Stimulated activated naive B cell treated with anti-CD40 and anti-IgM and Interleukin-4, amounts not matched to agents 10 μg/mL and 1 μg/mL and 100 μg/mL, for 72 hours (primary cell): Measurements from ENCODE around the gene ARPC5.

ENCODE experiments used
- ATAC-seq, 2 donors: fragments of 150-1000 bp; cut with Tn5 transposase; replicated peaks; 2 replicates each; pipeline ENCODE4 v1.10.0; 2021; ENCODE audit warnings: moderate library complexity in 1 of 2
- DNase-seq: peaks from one replicate; pipeline ENCODE4 v3.0.0; 2021
- H3K27ac Mint-ChIP-seq: one replicate; pipeline ENCODE4 v1.8.0; 2022; ENCODE audit warnings: mild to moderate bottlenecking, mixed read lengths
- H3K27me3 Mint-ChIP-seq, 2 donors: one replicate each; pipeline ENCODE4 v1.8.0; 2022; ENCODE audit warnings: mixed read lengths in 2 of 2
- H3K36me3 Mint-ChIP-seq, 2 donors: one replicate each; pipeline ENCODE4 v1.8.0; 2022; ENCODE audit warnings: mixed read lengths in 2 of 2, mild to moderate bottlenecking in 1 of 2
- H3K4me1 Mint-ChIP-seq, 2 donors: one replicate each; pipeline ENCODE4 v1.8.0; 2022; ENCODE audit warnings: mixed read lengths in 2 of 2, mild to moderate bottlenecking in 1 of 2
- H3K4me3 Mint-ChIP-seq, 2 donors: one replicate each; pipeline ENCODE4 v1.8.0; 2022; ENCODE audit warnings: mild to moderate bottlenecking in 2 of 2, mixed read lengths in 2 of 2, moderate library complexity in 1 of 2
- H3K9me3 Mint-ChIP-seq, 2 donors: one replicate each; pipeline ENCODE4 v1.8.0; 2022; ENCODE audit warnings: mixed read lengths in 2 of 2, mild to moderate bottlenecking in 1 of 2

The ARPC5 gene

GRCh38 chr1:183612407-183612806 is 23.2 kb downstream of the ARPC5 start:
- no peak overlapping the region for H3K27ac Mint-ChIP-seq

GRCh38 chr1:183611021-183611420 is 24.6 kb downstream of the ARPC5 start:
- H3K4me1 Mint-ChIP-seq: peaks cover 20 to 40% of the 10 kb centered on the region in 2 donors
- ATAC-seq (no peak), DNase-seq (no peak)
- H3K36me3 Mint-ChIP-seq: no peaks in the 10 kb centered on the region
- H3K9me3 Mint-ChIP-seq: no peaks in the 10 kb centered on the region
- H3K27me3 Mint-ChIP-seq: peaks cover 6 to 7% of the 10 kb centered on the region in 2 donors
- no peak overlapping the region for H3K27ac Mint-ChIP-seq
- no peak overlapping the region for H3K4me3 Mint-ChIP-seq

More at GRCh38 chr1:183612407-183612806, 23.2 kb downstream of the ARPC5 start:
- DNase-seq (no peak), ATAC-seq (no peak)
- H3K4me3 Mint-ChIP-seq: no peak overlapping the region
- H3K27me3 Mint-ChIP-seq: peaks cover 6 to 7% of the 10 kb centered on the region in 2 donors
- H3K4me1 Mint-ChIP-seq: peaks cover 13 to 26% of the 10 kb centered on the region in 2 donors
- no peaks in the 10 kb centered on the region for H3K9me3 Mint-ChIP-seq
- no peaks in the 10 kb centered on the region for H3K36me3 Mint-ChIP-seq

GRCh38 chr1:183609759-183610452 is 25.7 kb downstream of the ARPC5 start:
- Mint-ChIP-seq H3K9me3 (no peaks in the 10 kb centered on the region), H3K4me3 (no peak overlapping the region), H3K27ac (no peak overlapping the region), H3K36me3 (no peaks in the 10 kb centered on the region), H3K27me3 (peaks cover 5 to 6% of the 10 kb centered on the region in 2 donors), H3K4me1 (peaks cover 23 to 51% of the 10 kb centered on the region in 2 donors)
- no peak for DNase-seq
- ATAC-seq: no peak

- H3K9me3 Mint-ChIP-seq: peaks cover under 1% of the 10 kb centered on the region in 2 donors
- H3K4me1 Mint-ChIP-seq: peaks cover 28 to 57% of the 10 kb centered on the region in 2 donors
- DNase-seq (peak; percentile 43), ATAC-seq (peak; percentile 74 to 77)
- H3K27me3 Mint-ChIP-seq: peaks cover 0 to 6% of the 10 kb centered on the region in 2 donors
- peaks cover 2 to 5% of the 10 kb centered on the region in 2 donors for H3K36me3 Mint-ChIP-seq
- H3K27ac Mint-ChIP-seq: peak overlapping the region; percentile 95
- H3K4me3 Mint-ChIP-seq: peak overlapping the region; percentile 59 to 74
These were observed 26.3 kb downstream of the ARPC5 start for GRCh38 chr1:183609313-183609712.

- Mint-ChIP-seq H3K4me1 (peaks cover 41 to 75% of the 10 kb centered on the region in 2 donors), H3K27me3 (no peaks in the 10 kb centered on the region), H3K36me3 (peaks cover 7 to 9% of the 10 kb centered on the region in 2 donors), H3K9me3 (peaks cover 4% of the 10 kb centered on the region in 2 donors), H3K27ac (peak overlapping the region; percentile 96), H3K4me3 (peak overlapping the region; percentile 61 to 79)
- ATAC-seq (peak; percentile 62 to 73), DNase-seq (no peak)
These were observed 28.1 kb downstream of the ARPC5 start for GRCh38 chr1:183607322-183607980.

GRCh38 chr1:183605904-183606303 is 29.7 kb downstream of the ARPC5 start:
- peaks cover 40 to 86% of the 10 kb centered on the region in 2 donors for H3K4me1 Mint-ChIP-seq
- DNase-seq (no peak), ATAC-seq (no peak)
- peaks cover 7 to 9% of the 10 kb centered on the region in 2 donors for H3K36me3 Mint-ChIP-seq
- H3K9me3 Mint-ChIP-seq: peaks cover 4 to 7% of the 10 kb centered on the region in 2 donors
- peak overlapping the region; percentile 25 for H3K27ac Mint-ChIP-seq
- H3K4me3 Mint-ChIP-seq: no peak overlapping the region
- H3K27me3 Mint-ChIP-seq: no peaks in the 10 kb centered on the region

GRCh38 chr1:183604815-183605214 is 30.8 kb downstream of the ARPC5 start:
- Mint-ChIP-seq H3K27me3 (no peaks in the 10 kb centered on the region), H3K36me3 (peaks cover 7 to 9% of the 10 kb centered on the region in 2 donors), H3K4me3 (peak overlapping the region in 1 of 2 donors; percentile 72), H3K9me3 (peaks cover 4 to 7% of the 10 kb centered on the region in 2 donors), H3K27ac (peak overlapping the region; percentile 92), H3K4me1 (peaks cover 40 to 82% of the 10 kb centered on the region in 2 donors)
- DNase-seq (no peak), ATAC-seq (no peak)

- H3K27ac Mint-ChIP-seq: peak overlapping the region; percentile 92
These were observed 31.4 kb downstream of the ARPC5 start for GRCh38 chr1:183604038-183604808.

GRCh38 chr1:183602510-183602909 is 33.1 kb downstream of the ARPC5 start:
- H3K27ac Mint-ChIP-seq: peak overlapping the region; percentile 44
- peaks cover 40 to 74% of the 10 kb centered on the region in 2 donors for H3K4me1 Mint-ChIP-seq
- H3K27me3 Mint-ChIP-seq: no peaks in the 10 kb centered on the region
- peaks cover 4 to 7% of the 10 kb centered on the region in 2 donors for H3K9me3 Mint-ChIP-seq
- H3K4me3 Mint-ChIP-seq: no peak overlapping the region
- peaks cover 7 to 9% of the 10 kb centered on the region in 2 donors for H3K36me3 Mint-ChIP-seq
- no peak for ATAC-seq
- no peak for DNase-seq

More at GRCh38 chr1:183604038-183604808, 31.4 kb downstream of the ARPC5 start:
- no peak for DNase-seq
- Mint-ChIP-seq H3K4me1 (peaks cover 38 to 76% of the 10 kb centered on the region in 2 donors), H3K4me3 (peak overlapping the region; percentile 59 to 72), H3K36me3 (peaks cover 7 to 9% of the 10 kb centered on the region in 2 donors), H3K9me3 (peaks cover 4 to 7% of the 10 kb centered on the region in 2 donors), H3K27me3 (no peaks in the 10 kb centered on the region)
- ATAC-seq: peak; percentile 57 to 58

GRCh38 chr1:183600634-183601033 is 34.9 kb downstream of the ARPC5 start:
- Mint-ChIP-seq H3K4me1 (peaks cover 34 to 56% of the 10 kb centered on the region in 2 donors), H3K36me3 (peaks cover 7 to 9% of the 10 kb centered on the region in 2 donors), H3K27ac (no peak overlapping the region), H3K27me3 (no peaks in the 10 kb centered on the region), H3K9me3 (peaks cover 4 to 7% of the 10 kb centered on the region in 2 donors), H3K4me3 (no peak overlapping the region)
- no peak for DNase-seq
- no peak for ATAC-seq

GRCh38 chr1:183600136-183600535 is 35.4 kb downstream of the ARPC5 start:
- peaks cover 7 to 9% of the 10 kb centered on the region in 2 donors for H3K36me3 Mint-ChIP-seq
- ATAC-seq (no peak), DNase-seq (no peak)
- H3K27ac Mint-ChIP-seq: no peak overlapping the region
- peaks cover 33 to 51% of the 10 kb centered on the region in 2 donors for H3K4me1 Mint-ChIP-seq
- H3K4me3 Mint-ChIP-seq: no peak overlapping the region
- no peaks in the 10 kb centered on the region for H3K27me3 Mint-ChIP-seq
- H3K9me3 Mint-ChIP-seq: peaks cover 4 to 8% of the 10 kb centered on the region in 2 donors

GRCh38 chr1:183598386-183598785 is 37.2 kb downstream of the ARPC5 start:
- H3K4me3 Mint-ChIP-seq: no peak overlapping the region
- H3K27ac Mint-ChIP-seq: peak overlapping the region; percentile 81
- H3K4me1 Mint-ChIP-seq: peaks cover 22 to 41% of the 10 kb centered on the region in 2 donors
- H3K36me3 Mint-ChIP-seq: no peaks in the 10 kb centered on the region
- ATAC-seq: peak; percentile 52 to 63
- peaks cover 0 to 4% of the 10 kb centered on the region in 2 donors for H3K9me3 Mint-ChIP-seq
- no peak for DNase-seq
- no peaks in the 10 kb centered on the region for H3K27me3 Mint-ChIP-seq

- no peaks in the 10 kb centered on the region for H3K27me3 Mint-ChIP-seq
- no peak overlapping the region for H3K4me3 Mint-ChIP-seq
- H3K27ac Mint-ChIP-seq: peak overlapping the region; percentile 81
- DNase-seq (no peak), ATAC-seq (no peak)
- H3K4me1 Mint-ChIP-seq: peaks cover 26 to 41% of the 10 kb centered on the region in 2 donors
- H3K36me3 Mint-ChIP-seq: peaks cover 1 to 3% of the 10 kb centered on the region in 2 donors
- peaks cover 4 to 5% of the 10 kb centered on the region in 2 donors for H3K9me3 Mint-ChIP-seq
These were observed 37.8 kb downstream of the ARPC5 start for GRCh38 chr1:183597656-183598347.
